Testis (tissue), 2 donors: Measurements from ENCODE around the gene RGS16.

Source experiments
- CTCF ChIP-seq, 3 experiments: fragments of 450-650 bp in 2 of 3; fragments of 200-600 bp in 1 of 3; sonication (generic) in 1 of 3; IDR thresholded peaks; one replicate each; pipeline ENCODE4 v1.5.1; 2016 to 2019; ENCODE audit warnings: antibody characterized with exemption in 3 of 3, mild to moderate bottlenecking in 2 of 3, moderate library complexity in 1 of 3
- POLR2A ChIP-seq: fragments of 450-650 bp; IDR thresholded peaks from one replicate; pipeline ENCODE4 v1.6.1; 2017; ENCODE audit warnings: antibody characterized with exemption, mild to moderate bottlenecking, moderate library complexity

DNA sequence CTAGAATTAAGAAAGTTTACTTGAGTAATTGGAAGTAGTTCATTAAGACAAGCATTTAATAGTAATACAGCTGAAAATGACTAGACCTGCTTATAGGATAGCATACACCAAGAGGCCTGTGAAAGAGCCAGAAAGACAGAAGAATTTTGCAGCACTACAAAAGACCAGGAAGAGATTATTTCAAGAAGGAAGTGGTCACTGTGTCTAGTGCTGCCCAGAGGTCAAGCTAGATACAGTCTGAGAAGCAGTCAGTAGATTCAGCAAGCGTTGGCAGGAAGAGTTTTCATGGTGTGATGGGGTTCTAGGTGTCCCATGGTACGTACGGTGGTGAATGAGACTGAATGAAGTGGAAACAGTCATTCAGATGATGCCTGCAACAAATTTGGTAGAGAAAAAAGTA, 48.7 kb upstream of the RGS16 start:
- TF ChIP-seq CTCF (IDR thresholded peaks at IDR 0.05) (no peak), POLR2A (no peak)
